Stimulated activated CD4-positive, alpha-beta T cell treated with anti-CD3 and anti-CD28 coated beads, Interleukin-12 subunit alpha, Interleukin-12 subunit beta, amount 100 ng/mL, for 24 hours (primary cell): Measurements from ENCODE around the gene DZIP1.
A peak's percentile ranks its signal among the peaks of the same experiment; 100 is the strongest.
"Not testable (repeated sequence)": the region's sequence is repeated elsewhere in the genome, so short reads cannot be mapped to it uniquely, and the experiment has no call there.

Source experiments
- DNase-seq, 2 experiments: peaks; one replicate each; pipeline ENCODE4 v3.0.0-alpha.2; 2020; ENCODE audit warnings: low read depth in 2 of 2

Gene DZIP1

GRCh38 chr13:95644601-95645052, at the start of gene DZIP1:
Gene DZIP1 (minus strand): TSS chr13:95644706. CDS start chr13:95642029, 2,677 bp downstream.
- peak in 1 of 2 experiments; percentile 22 for DNase-seq

- DNase-seq: not testable (repeated sequence)
Measured at GRCh38 chr13:95690986-95691385, 46.5 kb upstream of the DZIP1 start.

GRCh38 chr13:95689582-95689926, 45.0 kb upstream of the DZIP1 start:
- no peak for DNase-seq

GRCh38 chr13:95684960-95685359, 40.5 kb upstream of the DZIP1 start:
- not testable (repeated sequence) for DNase-seq

GRCh38 chr13:95684418-95684817, 39.9 kb upstream of the DZIP1 start:
- DNase-seq: no peak

GRCh38 chr13:95679722-95680121, 35.2 kb upstream of the DZIP1 start:
- DNase-seq: no peak

- no peak for DNase-seq
Measured at GRCh38 chr13:95678967-95679366, 34.5 kb upstream of the DZIP1 start.

- no peak for DNase-seq
Measured at GRCh38 chr13:95677564-95678266, 33.2 kb upstream of the DZIP1 start.

- peak; percentile 95 for DNase-seq
Measured at GRCh38 chr13:95676762-95677563, 32.5 kb upstream of the DZIP1 start, which contains the start of gene DNAJC3. Gene DNAJC3 (plus strand): TSS chr13:95677139. CDS start chr13:95677256, 117 bp downstream.

GRCh38 chr13:95676105-95676761, 31.7 kb upstream of the DZIP1 start:
- DNase-seq: peak in 1 of 2 experiments; percentile 6

- DNase-seq: no peak
Measured at GRCh38 chr13:95671597-95671996, 27.1 kb upstream of the DZIP1 start.

- not testable (repeated sequence) for DNase-seq
Measured at GRCh38 chr13:95667235-95667634, 22.7 kb upstream of the DZIP1 start.

- DNase-seq: no peak
Measured at GRCh38 chr13:95660981-95661581, 16.6 kb upstream of the DZIP1 start.

- no peak for DNase-seq
Measured at GRCh38 chr13:95659500-95659899, 15.0 kb upstream of the DZIP1 start.

- DNase-seq: no peak
Measured at GRCh38 chr13:95656386-95657015, 12.0 kb upstream of the DZIP1 start.

- no peak for DNase-seq
Measured at GRCh38 chr13:95652821-95653220, 8.3 kb upstream of the DZIP1 start.

GRCh38 chr13:95652244-95652764, 7.8 kb upstream of the DZIP1 start:
- no peak for DNase-seq

- DNase-seq: no peak
Measured at GRCh38 chr13:95650696-95651095, 6.2 kb upstream of the DZIP1 start.

GRCh38 chr13:95647321-95647720, 2.8 kb upstream of the DZIP1 start:
- no peak for DNase-seq

GRCh38 chr13:95643936-95644598, 439 bp downstream of the DZIP1 start:
- no peak for DNase-seq

- DNase-seq: no peak
Measured at GRCh38 chr13:95643571-95643935, 953 bp downstream of the DZIP1 start.
